Activated naive CD4-positive, alpha-beta T cell treated with anti-CD3 and anti-CD28 coated beads, Interleukin-2, amount 50 U/mL, for 24 hours (primary cell): Measurements from ENCODE around the gene MCM5.
A peak's percentile ranks its signal among the peaks of the same experiment; 100 is the strongest.
"Not testable (repeated sequence)": the region's sequence is repeated elsewhere in the genome, so short reads cannot be mapped to it uniquely, and the experiment has no call there.

ENCODE experiments used
- H3K27ac Mint-ChIP-seq: one replicate; pipeline ENCODE4 v1.8.0; 2021; ENCODE audit warnings: mild to moderate bottlenecking, mixed read lengths
- H3K27me3 Mint-ChIP-seq: one replicate; pipeline ENCODE4 v1.8.0; 2021; ENCODE audit warnings: mixed read lengths
- H3K36me3 Mint-ChIP-seq: one replicate; pipeline ENCODE4 v1.8.0; 2021; ENCODE audit warnings: mixed read lengths
- H3K4me1 Mint-ChIP-seq: one replicate; pipeline ENCODE4 v1.8.0; 2021; ENCODE audit warnings: mixed read lengths
- H3K4me3 Mint-ChIP-seq: one replicate; pipeline ENCODE4 v1.8.0; 2021; ENCODE audit warnings: mild to moderate bottlenecking, mixed read lengths
- H3K9me3 Mint-ChIP-seq: one replicate; pipeline ENCODE4 v1.8.0; 2021; ENCODE audit warnings: mixed read lengths

MCM5 gene

GRCh38 chr22:35458547-35459422, 58.8 kb downstream of the MCM5 start:
- Mint-ChIP-seq H3K27me3 (no peaks in the 10 kb centered on the region), H3K4me1 (no peaks in the 10 kb centered on the region), H3K36me3 (peaks cover 4% of the 10 kb centered on the region), H3K27ac (no peak overlapping the region), H3K4me3 (no peak overlapping the region), H3K9me3 (no peaks in the 10 kb centered on the region)

- Mint-ChIP-seq H3K4me3 (no peak overlapping the region), H3K36me3 (peaks cover 4% of the 10 kb centered on the region), H3K4me1 (no peaks in the 10 kb centered on the region), H3K9me3 (no peaks in the 10 kb centered on the region), H3K27me3 (no peaks in the 10 kb centered on the region), H3K27ac (no peak overlapping the region)
Measured at GRCh38 chr22:35459423-35459894, 59.5 kb downstream of the MCM5 start.

GRCh38 chr22:35459976-35460375, 60.0 kb downstream of the MCM5 start:
- H3K4me3 Mint-ChIP-seq, H3K27ac Mint-ChIP-seq, H3K27me3 Mint-ChIP-seq, H3K4me1 Mint-ChIP-seq, H3K9me3 Mint-ChIP-seq, H3K36me3 Mint-ChIP-seq: not testable (repeated sequence)

GRCh38 chr22:35460688-35461087, 60.7 kb downstream of the MCM5 start:
- H3K9me3 Mint-ChIP-seq, result no peaks in the 10 kb centered on the region
- H3K27ac Mint-ChIP-seq, result peak overlapping the region; percentile 6

GRCh38 chr22:35462498-35463230, 62.7 kb downstream of the MCM5 start:
- no peaks in the 10 kb centered on the region for H3K9me3 Mint-ChIP-seq
- no peak overlapping the region for H3K27ac Mint-ChIP-seq
- H3K27me3 Mint-ChIP-seq, result no peaks in the 10 kb centered on the region
- no peaks in the 10 kb centered on the region for H3K4me1 Mint-ChIP-seq
- H3K4me3 Mint-ChIP-seq, result no peak overlapping the region
- H3K36me3 Mint-ChIP-seq, result peaks cover 6% of the 10 kb centered on the region

More at GRCh38 chr22:35460688-35461087, 60.7 kb downstream of the MCM5 start:
- peaks cover 4% of the 10 kb centered on the region for H3K36me3 Mint-ChIP-seq
- no peaks in the 10 kb centered on the region for H3K27me3 Mint-ChIP-seq
- H3K4me3 Mint-ChIP-seq, result no peak overlapping the region
- no peaks in the 10 kb centered on the region for H3K4me1 Mint-ChIP-seq

- Mint-ChIP-seq H3K27me3 (no peaks in the 10 kb centered on the region), H3K9me3 (no peaks in the 10 kb centered on the region), H3K4me1 (no peaks in the 10 kb centered on the region), H3K4me3 (no peak overlapping the region), H3K36me3 (peaks cover 6% of the 10 kb centered on the region), H3K27ac (no peak overlapping the region)
Measured at GRCh38 chr22:35463231-35463933, 63.4 kb downstream of the MCM5 start.

- no peaks in the 10 kb centered on the region for H3K4me1 Mint-ChIP-seq
- H3K27me3 Mint-ChIP-seq, result no peaks in the 10 kb centered on the region
- no peaks in the 10 kb centered on the region for H3K9me3 Mint-ChIP-seq
- H3K36me3 Mint-ChIP-seq, result peaks cover 6% of the 10 kb centered on the region
- H3K27ac Mint-ChIP-seq, result no peak overlapping the region
- no peak overlapping the region for H3K4me3 Mint-ChIP-seq
Measured at GRCh38 chr22:35464399-35464798, 64.5 kb downstream of the MCM5 start.

- H3K9me3 Mint-ChIP-seq, result no peaks in the 10 kb centered on the region
- no peak overlapping the region for H3K27ac Mint-ChIP-seq
- peaks cover 6% of the 10 kb centered on the region for H3K36me3 Mint-ChIP-seq
- H3K27me3 Mint-ChIP-seq, result no peaks in the 10 kb centered on the region
- no peaks in the 10 kb centered on the region for H3K4me1 Mint-ChIP-seq
- H3K4me3 Mint-ChIP-seq, result no peak overlapping the region
Measured at GRCh38 chr22:35465109-35465701, 65.3 kb downstream of the MCM5 start.

- Mint-ChIP-seq H3K4me1 (no peaks in the 10 kb centered on the region), H3K27ac (no peak overlapping the region), H3K36me3 (peaks cover 9% of the 10 kb centered on the region), H3K4me3 (no peak overlapping the region), H3K9me3 (no peaks in the 10 kb centered on the region), H3K27me3 (no peaks in the 10 kb centered on the region)
Measured at GRCh38 chr22:35467681-35468434, 67.9 kb downstream of the MCM5 start.

GRCh38 chr22:35470903-35471321, 71.0 kb downstream of the MCM5 start:
- Mint-ChIP-seq H3K4me1 (no peaks in the 10 kb centered on the region), H3K4me3 (no peak overlapping the region), H3K36me3 (peaks cover 5% of the 10 kb centered on the region), H3K27ac (no peak overlapping the region), H3K27me3 (peaks cover 1% of the 10 kb centered on the region), H3K9me3 (no peaks in the 10 kb centered on the region)

- H3K4me3 Mint-ChIP-seq, H3K36me3 Mint-ChIP-seq, H3K4me1 Mint-ChIP-seq, H3K27ac Mint-ChIP-seq, H3K9me3 Mint-ChIP-seq, H3K27me3 Mint-ChIP-seq: not testable (repeated sequence)
Measured at GRCh38 chr22:35471566-35471965, 71.6 kb downstream of the MCM5 start.

- Mint-ChIP-seq H3K36me3 (peaks cover 4% of the 10 kb centered on the region), H3K4me1 (no peaks in the 10 kb centered on the region), H3K4me3 (no peak overlapping the region), H3K27ac (no peak overlapping the region), H3K9me3 (no peaks in the 10 kb centered on the region), H3K27me3 (peaks cover 9% of the 10 kb centered on the region)
Measured at GRCh38 chr22:35472488-35472887, 72.5 kb downstream of the MCM5 start.

GRCh38 chr22:35473971-35474370, 74.0 kb downstream of the MCM5 start:
- Mint-ChIP-seq H3K9me3 (no peaks in the 10 kb centered on the region), H3K4me1 (no peaks in the 10 kb centered on the region), H3K27me3 (peaks cover 11% of the 10 kb centered on the region), H3K27ac (no peak overlapping the region), H3K36me3 (peaks cover 4% of the 10 kb centered on the region), H3K4me3 (no peak overlapping the region)
